Measurements from ENCODE around the gene FN3KRP.

The FN3KRP gene

GRCh38 chr17:82687375-82687861 lies 29.1 kb upstream of the FN3KRP start:
- DNase-seq (ENCODE audit: low spot score) (no peak), FAIRE-seq (peak; percentile 72)

GRCh38 chr17:82687871-82688270 lies 28.6 kb upstream of the FN3KRP start:
- FAIRE-seq, result peak; percentile 56
- no peak for DNase-seq (ENCODE audit: low spot score)

GRCh38 chr17:82689077-82689476 lies 27.4 kb upstream of the FN3KRP start:
- FAIRE-seq, result no peak

DNA sequence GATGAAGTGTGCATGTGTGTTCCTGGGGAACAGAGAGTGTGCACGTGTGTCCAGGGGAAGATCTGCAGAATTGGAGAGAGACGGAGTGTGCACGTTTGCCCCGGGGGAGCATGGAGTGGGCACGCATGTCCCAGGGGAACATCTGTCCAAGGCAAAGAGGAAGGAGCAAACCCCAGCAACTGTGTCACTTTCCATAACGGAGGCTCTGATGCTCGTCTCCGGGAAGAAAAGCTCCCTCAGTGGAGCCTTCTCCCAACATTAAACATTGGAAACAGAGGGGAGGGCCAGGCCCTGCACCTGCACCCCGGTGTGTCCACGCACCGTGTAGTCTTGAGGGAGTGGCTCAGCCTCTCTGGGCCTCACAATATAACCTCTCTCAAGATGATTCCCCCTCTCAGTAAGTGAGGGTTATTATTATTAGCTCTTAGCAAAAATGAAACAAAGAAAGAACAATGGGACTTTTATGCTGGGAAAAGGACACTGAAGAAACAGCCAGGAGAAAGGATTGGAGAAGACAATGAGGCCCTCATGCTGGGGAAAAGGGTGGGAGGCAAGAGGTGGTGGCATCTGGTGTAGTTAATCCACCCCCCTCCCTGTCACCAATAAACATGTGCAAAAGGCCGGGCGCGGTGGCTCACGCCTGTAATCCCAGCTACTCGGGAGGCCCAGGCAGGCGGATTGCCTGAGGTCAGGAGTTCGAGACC lies 25.6 kb upstream of the FN3KRP start:
- FAIRE-seq, result no peak
- DNase-seq (ENCODE audit: low spot score), result no peak

More at GRCh38 chr17:82689077-82689476, 27.4 kb upstream of the FN3KRP start:
- no peak for DNase-seq (ENCODE audit: low spot score)

DNA sequence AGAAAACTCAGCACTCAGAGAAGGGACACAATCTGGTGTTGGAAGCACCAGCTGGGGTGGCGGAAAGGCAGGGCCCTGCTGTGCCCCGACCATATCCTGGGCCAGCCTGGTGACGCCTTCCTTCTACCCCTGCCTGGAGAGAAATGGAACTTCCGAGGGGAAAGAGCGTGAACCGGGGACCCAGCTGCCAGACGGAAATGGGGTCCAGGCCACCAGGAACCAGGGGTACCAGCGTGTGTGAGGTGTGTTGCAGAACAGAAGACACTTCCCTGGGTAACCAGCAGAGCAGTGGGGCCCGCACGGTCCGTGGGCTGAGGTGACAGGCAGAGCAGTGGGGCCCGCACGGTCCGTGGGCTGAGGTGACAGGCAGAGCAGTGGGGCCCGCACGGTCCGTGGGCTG lies 24.8 kb upstream of the FN3KRP start:
- DNase-seq (ENCODE audit: low spot score) (no peak), FAIRE-seq (no peak)

DNA sequence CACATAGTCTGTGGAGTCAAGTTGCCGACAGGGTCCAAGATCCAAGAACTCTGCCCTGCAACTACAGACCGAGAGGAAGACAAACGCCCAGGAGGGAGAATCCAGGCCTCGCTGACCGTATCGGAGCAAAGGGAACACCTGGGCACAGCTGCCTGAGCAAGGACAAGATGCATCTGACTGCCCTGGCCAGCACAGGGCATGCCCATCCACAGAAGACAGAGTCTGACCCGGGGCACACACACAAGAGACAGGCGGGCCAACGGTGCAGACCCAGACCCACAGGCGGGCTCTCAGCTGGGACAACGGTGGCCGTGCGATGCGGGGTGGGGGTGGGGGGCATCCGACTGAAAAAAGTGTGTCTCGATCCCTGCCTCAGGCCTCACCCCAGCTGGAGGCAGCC lies 24.2 kb upstream of the FN3KRP start:
- DNase-seq (ENCODE audit: low spot score) (no peak), FAIRE-seq (no peak)

- no peak for DNase-seq (ENCODE audit: low spot score)
- no peak for FAIRE-seq
Observed at GRCh38 chr17:82693168-82693867, 23.2 kb upstream of the FN3KRP start.

DNA sequence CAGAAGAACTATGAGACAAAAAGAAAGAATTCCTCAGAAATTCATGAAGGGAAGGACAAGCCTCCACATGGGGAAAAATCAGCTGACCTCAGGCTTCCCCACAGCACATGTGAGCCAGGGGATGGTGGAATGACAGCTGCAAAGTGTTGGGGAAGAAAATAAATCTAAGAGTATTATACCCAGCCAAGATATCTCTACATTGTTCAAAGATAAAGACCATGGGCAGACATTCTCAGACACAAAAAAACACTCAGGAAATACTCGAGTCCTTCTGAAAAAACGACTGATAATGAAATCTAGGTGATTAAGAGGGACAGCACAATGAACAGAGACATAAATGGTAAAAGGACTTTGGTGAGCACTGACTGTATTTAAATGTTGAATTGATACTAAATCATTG lies 21.9 kb upstream of the FN3KRP start:
- FAIRE-seq (no peak), DNase-seq (ENCODE audit: low spot score) (no peak)

- DNase-seq (ENCODE audit: low spot score), result no peak
- FAIRE-seq, result no peak
Observed at GRCh38 chr17:82696259-82696658, 20.2 kb upstream of the FN3KRP start.

DNA sequence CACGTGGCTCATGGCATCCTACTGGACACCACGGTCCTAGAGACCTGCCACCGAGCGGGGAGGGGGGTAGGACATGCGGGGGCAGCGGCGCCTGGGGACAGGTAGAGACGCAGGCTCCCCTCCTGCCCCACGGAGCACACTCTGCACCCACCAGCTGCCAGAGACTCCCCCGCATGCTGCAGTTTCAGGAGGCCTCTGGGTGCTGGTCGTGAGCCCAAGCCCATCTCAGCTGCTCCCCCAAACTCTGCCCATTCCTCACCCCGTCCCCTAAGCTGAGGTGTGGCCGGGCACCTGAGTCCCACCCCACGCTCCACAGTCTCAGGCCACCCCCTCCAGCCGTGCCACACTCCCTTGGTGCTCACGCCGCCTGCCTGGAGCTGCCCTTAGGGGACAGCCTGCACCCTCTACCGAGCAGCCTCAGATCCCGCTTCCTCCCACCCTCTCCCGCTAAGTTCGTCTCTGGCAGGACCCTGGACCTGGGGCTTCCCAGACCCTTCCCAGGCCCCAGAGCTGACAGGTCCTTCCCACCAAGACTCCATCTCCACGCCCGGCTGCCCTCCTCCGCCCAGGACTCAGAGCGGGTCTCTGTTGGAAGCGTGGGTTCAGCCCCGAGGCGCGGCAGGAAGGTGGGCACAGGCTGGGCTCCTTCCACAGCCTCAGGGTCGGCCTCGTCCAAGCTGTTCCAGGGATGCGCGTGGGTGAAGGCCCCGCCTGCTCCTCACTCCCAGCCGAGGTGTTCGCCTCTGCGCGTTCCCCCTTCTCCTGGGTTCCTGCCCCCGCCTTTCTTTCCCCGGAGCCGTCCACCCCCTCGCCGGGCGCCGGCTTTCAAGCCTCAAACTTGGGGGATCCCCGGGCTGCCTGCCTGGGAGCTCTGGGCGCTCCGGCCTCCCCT lies 19.3 kb upstream of the FN3KRP start:
- DNase-seq (ENCODE audit: low spot score) (no peak), FAIRE-seq (no peak)

- no peak for FAIRE-seq
- DNase-seq (ENCODE audit: low spot score), result no peak
Observed at GRCh38 chr17:82697808-82698064, 18.8 kb upstream of the FN3KRP start.

GRCh38 chr17:82698065-82698973 lies 18.2 kb upstream of the FN3KRP start, which contains the start of gene RAB40B:
Gene RAB40B (minus strand): TSS chr17:82698698. CDS start chr17:82698596, 102 bp downstream.
- DNase-seq (ENCODE audit: low spot score) (peak; percentile 94), FAIRE-seq (no peak)

GRCh38 chr17:82698974-82699442 lies 17.5 kb upstream of the FN3KRP start:
- FAIRE-seq (no peak), DNase-seq (ENCODE audit: low spot score) (no peak)

GRCh38 chr17:82699551-82699950 lies 17.0 kb upstream of the FN3KRP start:
- FAIRE-seq (no peak), DNase-seq (ENCODE audit: low spot score) (no peak)

GRCh38 chr17:82702231-82702927 lies 14.1 kb upstream of the FN3KRP start:
- FAIRE-seq (no peak), DNase-seq (ENCODE audit: low spot score) (no peak)

GRCh38 chr17:82703036-82703745 lies 13.3 kb upstream of the FN3KRP start:
- FAIRE-seq, result no peak
- no peak for DNase-seq (ENCODE audit: low spot score)

DNA sequence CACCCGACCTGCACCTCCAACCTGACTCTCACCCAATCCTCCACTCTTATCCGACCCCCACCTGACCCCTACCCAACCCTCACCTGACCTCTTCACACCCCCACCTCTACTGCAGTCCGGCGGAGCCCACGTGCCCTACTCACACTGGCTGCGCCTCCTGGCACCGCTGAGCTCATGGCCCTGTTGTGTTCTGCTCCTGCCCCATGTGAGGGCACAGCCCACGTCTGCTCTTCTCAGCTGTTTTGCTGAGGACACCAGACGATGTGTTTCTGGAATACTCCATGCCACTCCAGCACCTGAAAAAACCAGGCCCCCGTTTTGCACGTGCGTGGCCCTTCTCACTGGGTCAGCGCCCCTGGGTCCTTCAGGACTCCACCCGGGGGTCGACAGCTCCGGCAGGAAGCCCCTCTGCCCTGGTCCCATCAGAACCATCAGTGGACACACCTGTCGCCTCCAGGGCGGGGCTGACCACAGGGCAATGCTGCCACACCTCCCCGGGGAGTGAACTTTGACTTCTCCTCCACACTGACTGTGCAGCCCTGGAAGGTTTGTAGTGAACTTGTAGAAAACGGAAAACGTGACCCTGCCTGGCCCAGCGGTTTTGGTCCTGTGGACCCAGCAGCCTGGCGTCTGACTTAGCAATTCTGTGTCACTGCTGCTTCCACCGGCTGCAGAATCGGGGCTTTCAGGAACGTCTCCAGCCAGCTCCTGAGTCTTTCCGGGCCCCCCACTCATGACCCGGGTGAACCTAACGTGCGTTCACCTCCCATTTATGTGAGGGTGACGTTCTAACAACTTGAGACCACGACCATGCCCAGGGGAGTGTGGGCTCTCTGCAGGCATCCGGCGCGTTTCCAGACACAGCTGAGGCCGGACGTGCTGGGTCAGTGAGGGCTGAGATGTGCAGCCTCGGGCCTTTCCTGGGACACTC lies 12.3 kb upstream of the FN3KRP start:
- DNase-seq (ENCODE audit: low spot score) (no peak), FAIRE-seq (no peak)

- FAIRE-seq, result no peak
- DNase-seq (ENCODE audit: low spot score), result no peak
Observed at GRCh38 chr17:82704886-82705285, 11.6 kb upstream of the FN3KRP start.

DNA sequence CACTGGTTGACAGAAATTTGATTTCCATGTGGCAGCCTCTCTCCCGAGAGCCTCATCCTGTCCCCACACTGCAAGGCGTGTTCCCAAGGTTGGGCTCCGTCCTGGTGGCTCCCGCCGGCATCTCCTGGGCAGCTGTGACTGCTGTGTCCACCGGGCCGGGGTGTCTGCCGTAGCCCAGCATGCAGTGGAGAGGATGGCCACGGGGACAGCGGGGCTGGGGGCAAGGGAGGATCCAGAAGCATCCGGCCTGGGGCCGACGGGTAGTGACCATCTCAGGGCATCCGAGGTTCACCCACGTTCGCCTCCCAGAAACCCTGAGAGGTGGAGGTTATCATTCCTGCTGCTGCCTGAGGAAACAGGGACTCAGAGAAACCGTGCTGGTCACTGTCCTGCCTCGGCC lies 10.8 kb upstream of the FN3KRP start:
- DNase-seq (ENCODE audit: low spot score) (no peak), FAIRE-seq (no peak)

All from RCC 7860 (cell line).